Subcutaneous abdominal adipose tissue (tissue), 5 donors: Measurements from ENCODE around the gene TCF4.

Experiments used
- H3K27ac ChIP-seq: one replicate; pipeline ENCODE4 v1.7.0; 2013; ENCODE audit warnings: low read depth, mild to moderate bottlenecking, inconsistent platforms, low read length, moderate library complexity
- H3K27me3 ChIP-seq, 5 donors: one replicate each; pipeline ENCODE4 v1.7.0; 2013; ENCODE audit warnings: low read length in 5 of 5, inconsistent platforms in 1 of 5; ENCODE audit not compliant: control insufficient read depth in 5 of 5, insufficient read depth in 4 of 5
- H3K36me3 ChIP-seq, 5 donors: one replicate each; pipeline ENCODE4 v1.7.0; 2013; ENCODE audit warnings: low read length in 5 of 5; ENCODE audit not compliant: control insufficient read depth in 5 of 5, insufficient read depth in 5 of 5
- H3K4me1 ChIP-seq, 5 donors: one replicate each; pipeline ENCODE4 v1.7.0; 2013; ENCODE audit warnings: low read length in 5 of 5, mild to moderate bottlenecking in 3 of 5, moderate library complexity in 1 of 5; ENCODE audit not compliant: control insufficient read depth in 5 of 5, insufficient read depth in 5 of 5
- H3K4me3 ChIP-seq, 5 donors: one replicate each; pipeline ENCODE4 v1.7.0; 2013; ENCODE audit warnings: low read length in 5 of 5, low read depth in 1 of 5
- H3K9ac ChIP-seq, 5 donors: one replicate each; pipeline ENCODE4 v1.7.0; 2013; ENCODE audit warnings: low read length in 5 of 5, mild to moderate bottlenecking in 4 of 5, moderate library complexity in 3 of 5
- H3K9me3 ChIP-seq, 5 donors: one replicate each; pipeline ENCODE4 v1.7.0; 2013; ENCODE audit warnings: low read length in 5 of 5; ENCODE audit not compliant: control insufficient read depth in 5 of 5
- donor health status: healthy.
- donor health status: healthy.
- donor health status: healthy.
- donor health status: healthy.
- donor health status: healthy.

Gene TCF4

DNA sequence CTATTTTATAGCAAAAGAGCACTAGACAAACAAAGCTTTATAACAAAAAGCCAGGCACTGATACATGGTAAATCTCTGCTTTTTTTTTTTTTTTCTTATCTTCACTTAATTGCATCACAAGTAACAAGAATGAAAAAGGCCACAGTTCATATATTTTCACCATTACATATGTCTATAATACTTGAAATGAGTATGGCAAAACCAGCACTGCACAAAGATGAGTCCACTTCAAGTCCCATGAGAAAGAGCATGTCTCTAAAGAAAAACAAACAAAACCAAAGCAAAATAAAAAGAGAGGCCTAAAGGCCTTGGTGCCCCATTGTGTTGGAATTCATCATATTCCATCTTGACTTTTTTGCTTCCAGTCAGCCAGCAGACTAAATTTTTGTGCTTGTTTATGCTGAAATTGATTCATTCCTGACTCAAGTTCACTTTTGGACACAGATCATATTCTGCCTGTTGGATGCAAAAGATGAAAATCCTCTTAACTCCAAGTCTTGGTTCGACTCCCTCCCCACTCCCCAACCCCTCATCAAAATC lies 363.8 kb downstream of the TCF4 start:
- Histone ChIP-seq H3K27me3 (no peaks in the 10 kb centered on the region), H3K4me1 (peaks cover 2 to 18% (median 14%) of the 10 kb centered on the region in 5 donors), H3K4me3 (no peak overlapping the region), H3K9ac (no peak overlapping the region), H3K27ac (no peak overlapping the region), H3K36me3 (peaks cover 19 to 42% (median 30%) of the 10 kb centered on the region in 5 donors), H3K9me3 (no peaks in the 10 kb centered on the region)

GRCh38 chr18:55221622-55222021 lies 366.4 kb downstream of the TCF4 start:
- H3K4me1 ChIP-seq: peaks cover 4 to 18% (median 14%) of the 10 kb centered on the region in 5 donors
- no peak overlapping the region for H3K4me3 ChIP-seq
- H3K27me3 ChIP-seq: no peaks in the 10 kb centered on the region
- no peaks in the 10 kb centered on the region for H3K9me3 ChIP-seq
- H3K27ac ChIP-seq: no peak overlapping the region
- H3K9ac ChIP-seq: no peak overlapping the region
- H3K36me3 ChIP-seq: peaks cover 0 to 18% (median 11%) of the 10 kb centered on the region in 5 donors

DNA sequence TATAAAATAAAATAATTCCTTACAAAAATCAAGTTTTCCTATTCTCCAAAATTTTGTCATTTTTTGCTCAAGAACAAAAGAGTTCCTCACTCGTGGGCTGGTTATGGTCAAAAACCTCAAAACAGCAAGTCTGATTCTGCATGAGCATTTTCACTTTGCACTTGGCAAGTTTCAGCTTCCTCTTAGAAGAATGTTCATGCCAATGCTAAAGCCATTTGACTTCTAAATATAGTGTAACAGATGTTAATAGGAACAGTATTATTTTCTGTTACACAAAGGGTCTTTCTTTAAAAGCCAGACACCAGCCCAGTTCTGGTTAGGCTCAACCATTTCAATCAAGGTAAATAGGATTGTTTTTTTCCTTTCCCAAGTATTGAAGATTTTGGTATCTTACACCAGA lies 367.5 kb downstream of the TCF4 start:
- no peak overlapping the region for H3K9ac ChIP-seq
- no peaks in the 10 kb centered on the region for H3K27me3 ChIP-seq
- no peaks in the 10 kb centered on the region for H3K9me3 ChIP-seq
- H3K36me3 ChIP-seq: peaks cover 0 to 10% (median 5%) of the 10 kb centered on the region in 5 donors
- H3K27ac ChIP-seq: no peak overlapping the region
- peaks cover 4 to 18% (median 14%) of the 10 kb centered on the region in 5 donors for H3K4me1 ChIP-seq
- no peak overlapping the region for H3K4me3 ChIP-seq

DNA sequence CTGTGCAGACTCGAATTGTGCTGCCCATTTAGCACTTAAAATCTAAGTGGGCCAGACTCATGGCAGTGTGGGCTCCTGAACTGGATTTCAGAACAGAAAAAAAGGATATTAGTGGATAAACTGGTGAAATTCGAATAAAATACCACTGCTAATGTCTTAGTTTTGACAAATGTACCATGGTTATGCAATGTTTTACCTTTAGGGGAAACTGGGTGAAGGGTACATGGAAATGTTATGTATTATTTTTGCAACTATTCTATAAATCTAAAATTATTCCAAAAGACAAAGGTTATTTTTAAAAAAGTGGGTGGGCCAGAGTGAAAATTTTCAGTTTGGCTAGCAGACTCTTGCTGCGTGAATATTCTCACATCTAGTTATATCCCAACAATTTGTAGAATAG lies 368.2 kb downstream of the TCF4 start:
- Histone ChIP-seq H3K27me3 (no peaks in the 10 kb centered on the region), H3K9me3 (no peaks in the 10 kb centered on the region), H3K36me3 (peaks cover 0 to 4% (median 2%) of the 10 kb centered on the region in 5 donors), H3K9ac (no peak overlapping the region), H3K4me3 (no peak overlapping the region), H3K4me1 (peaks cover 4 to 18% (median 14%) of the 10 kb centered on the region in 5 donors), H3K27ac (no peak overlapping the region)

DNA sequence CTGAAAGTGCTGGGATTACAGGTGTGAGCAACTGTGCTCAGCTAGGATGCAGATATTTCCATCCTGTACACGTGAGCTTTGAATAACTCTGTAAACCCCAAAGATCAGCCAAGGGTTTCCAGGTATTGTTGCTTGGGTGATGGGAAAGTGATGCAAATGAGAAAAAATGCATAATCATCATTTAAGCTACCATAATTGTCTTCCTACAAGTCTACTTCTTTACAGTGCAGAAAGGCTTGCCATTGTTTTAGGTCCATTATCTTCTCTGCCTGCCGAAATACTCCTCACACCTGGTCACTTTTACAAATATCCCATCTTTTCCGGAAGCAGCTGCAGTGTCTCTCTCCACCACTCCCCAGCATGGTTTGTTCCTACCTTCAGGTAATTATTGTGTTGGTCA lies 368.9 kb downstream of the TCF4 start:
- Histone ChIP-seq H3K9me3 (no peaks in the 10 kb centered on the region), H3K27ac (no peak overlapping the region), H3K4me1 (peaks cover 4 to 18% (median 13%) of the 10 kb centered on the region in 5 donors), H3K9ac (no peak overlapping the region), H3K27me3 (no peaks in the 10 kb centered on the region), H3K36me3 (peaks cover 0 to 2% (median 0%) of the 10 kb centered on the region in 5 donors), H3K4me3 (no peak overlapping the region)

- no peaks in the 10 kb centered on the region for H3K9me3 ChIP-seq
- peaks cover 0 to 3% (median 2%) of the 10 kb centered on the region in 5 donors for H3K4me1 ChIP-seq
- H3K27me3 ChIP-seq: no peaks in the 10 kb centered on the region
These were observed 373.0 kb downstream of the TCF4 start for GRCh38 chr18:55214969-55215368.

DNA sequence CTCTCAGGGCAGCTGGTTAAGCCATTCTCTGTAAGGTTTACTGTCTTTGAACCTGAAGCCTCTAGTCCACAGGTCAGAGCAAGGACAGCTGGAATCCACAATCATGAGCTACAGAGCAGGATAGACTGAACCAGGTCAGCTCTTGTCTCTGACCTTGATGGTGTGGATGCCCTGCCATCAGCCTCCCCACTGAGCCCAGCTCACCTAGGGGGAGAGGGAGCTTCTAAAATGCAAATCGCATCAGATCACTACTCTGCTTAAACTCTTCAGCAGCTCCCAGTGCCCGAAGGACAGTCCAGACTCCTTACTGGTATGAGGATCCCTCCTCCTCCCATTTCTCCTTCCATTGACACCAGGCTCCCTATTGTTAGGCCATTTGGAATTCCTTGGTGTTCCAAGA lies 373.5 kb downstream of the TCF4 start:
- Histone ChIP-seq H3K9ac (no peak overlapping the region), H3K4me1 (peaks cover 0 to 2% (median 0%) of the 10 kb centered on the region in 5 donors), H3K9me3 (no peaks in the 10 kb centered on the region), H3K36me3 (no peaks in the 10 kb centered on the region), H3K27me3 (no peaks in the 10 kb centered on the region), H3K27ac (no peak overlapping the region), H3K4me3 (no peak overlapping the region)

More at GRCh38 chr18:55214969-55215368, 373.0 kb downstream of the TCF4 start:
- Histone ChIP-seq H3K9ac (no peak overlapping the region), H3K27ac (no peak overlapping the region), H3K4me3 (no peak overlapping the region), H3K36me3 (no peaks in the 10 kb centered on the region)

- H3K27ac ChIP-seq: no peak overlapping the region
- H3K4me3 ChIP-seq: no peak overlapping the region
- no peaks in the 10 kb centered on the region for H3K9me3 ChIP-seq
- H3K9ac ChIP-seq: no peak overlapping the region
- H3K36me3 ChIP-seq: no peaks in the 10 kb centered on the region
- no peaks in the 10 kb centered on the region for H3K4me1 ChIP-seq
- no peaks in the 10 kb centered on the region for H3K27me3 ChIP-seq
These were observed 374.4 kb downstream of the TCF4 start for GRCh38 chr18:55213586-55213985.

DNA sequence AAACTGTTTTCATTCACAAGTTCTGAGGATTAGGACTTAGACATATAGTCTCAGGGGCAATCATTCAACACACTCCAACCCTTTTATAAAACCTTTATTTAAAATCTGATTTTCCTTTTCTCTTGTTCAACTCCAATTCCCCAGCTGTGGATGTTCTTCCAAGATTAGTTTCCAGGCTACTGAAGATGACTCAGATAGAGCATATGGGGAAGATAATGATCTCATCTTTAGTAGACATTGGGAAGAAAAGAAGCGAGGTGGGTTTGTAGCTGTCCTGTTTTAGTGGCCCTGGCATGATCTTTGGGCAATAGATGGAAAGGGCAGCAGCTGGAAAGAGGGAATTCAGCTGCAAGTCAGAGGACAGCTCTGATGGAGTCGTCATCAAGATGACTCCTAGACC lies 381.1 kb downstream of the TCF4 start:
- no peak overlapping the region for H3K27ac ChIP-seq
- H3K36me3 ChIP-seq: no peaks in the 10 kb centered on the region
- no peak overlapping the region for H3K4me3 ChIP-seq
- H3K9me3 ChIP-seq: peaks cover 0 to 5% (median 3%) of the 10 kb centered on the region in 5 donors
- H3K9ac ChIP-seq: no peak overlapping the region
- H3K27me3 ChIP-seq: no peaks in the 10 kb centered on the region
- no peaks in the 10 kb centered on the region for H3K4me1 ChIP-seq

DNA sequence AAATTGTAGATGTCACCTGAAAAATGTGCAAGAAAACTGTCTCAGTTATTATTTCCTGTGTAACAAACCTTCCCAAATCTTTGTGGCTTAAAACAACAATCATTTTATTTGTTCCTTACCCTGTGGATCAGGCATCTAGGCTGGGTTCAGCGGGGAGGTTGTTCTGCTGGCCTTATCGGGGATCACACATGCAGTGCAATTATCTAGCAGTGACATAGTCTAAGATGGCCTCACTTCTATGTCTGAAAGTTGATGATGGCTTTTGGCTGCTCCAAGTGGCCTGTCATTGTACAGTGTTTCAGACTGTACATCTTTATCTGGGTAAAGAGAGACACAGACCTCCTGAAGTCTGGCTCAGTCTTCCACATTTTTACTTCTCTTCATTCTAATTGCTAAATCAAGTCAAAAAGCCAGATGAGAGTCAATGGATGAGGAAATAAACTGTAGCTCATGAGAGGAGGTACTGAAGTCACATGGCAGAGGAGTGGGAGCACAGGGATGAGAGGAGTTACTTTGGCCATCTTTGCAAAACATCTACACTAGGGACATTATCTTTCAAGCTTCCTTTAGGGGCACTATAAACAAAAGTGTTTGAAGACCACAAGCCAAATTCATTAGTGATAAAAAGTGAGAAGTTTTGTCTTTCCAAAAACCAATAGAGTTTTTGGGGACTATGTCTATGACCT lies 385.6 kb downstream of the TCF4 start:
- H3K4me3 ChIP-seq: no peak overlapping the region

More for the DNA sequence above, 385.6 kb downstream of the TCF4 start:
- peaks cover 0 to 5% (median 3%) of the 10 kb centered on the region in 5 donors for H3K9me3 ChIP-seq
- H3K36me3 ChIP-seq: no peaks in the 10 kb centered on the region
- no peaks in the 10 kb centered on the region for H3K27me3 ChIP-seq
- no peak overlapping the region for H3K27ac ChIP-seq
- no peak overlapping the region for H3K9ac ChIP-seq
- H3K4me1 ChIP-seq: no peaks in the 10 kb centered on the region
